HS-5 (cell line): ENCODE data around the gene CDK19.
"Not testable (repeated sequence)": the region's sequence is repeated elsewhere in the genome, so short reads cannot be mapped to it uniquely, and the experiment has no call there.

Experiments
- DNase-seq: peaks from one replicate; pipeline ENCODE4 v3.0.0-alpha.2; 2012; ENCODE audit warnings: low read depth

The CDK19 gene

DNA sequence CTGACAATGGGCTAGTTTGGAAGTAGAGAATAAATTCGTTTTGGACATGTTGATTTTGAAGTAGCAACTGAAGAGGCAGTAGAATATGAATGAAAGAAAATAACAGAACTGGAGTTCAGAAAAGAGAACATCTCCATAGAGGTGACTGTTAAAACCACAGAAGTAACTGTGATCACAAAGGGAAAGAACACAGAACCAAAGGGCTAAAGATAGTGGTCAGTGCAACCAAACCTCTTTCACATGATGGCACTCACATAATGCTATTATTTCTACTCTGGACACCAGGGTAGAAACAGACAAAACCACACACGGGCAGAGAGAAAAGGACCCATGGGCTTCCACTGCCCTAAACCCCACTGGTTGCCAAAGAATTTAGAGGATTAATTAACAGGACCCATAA lies 58.5 kb downstream of the CDK19 start:
- DNase-seq, result no peak

DNA sequence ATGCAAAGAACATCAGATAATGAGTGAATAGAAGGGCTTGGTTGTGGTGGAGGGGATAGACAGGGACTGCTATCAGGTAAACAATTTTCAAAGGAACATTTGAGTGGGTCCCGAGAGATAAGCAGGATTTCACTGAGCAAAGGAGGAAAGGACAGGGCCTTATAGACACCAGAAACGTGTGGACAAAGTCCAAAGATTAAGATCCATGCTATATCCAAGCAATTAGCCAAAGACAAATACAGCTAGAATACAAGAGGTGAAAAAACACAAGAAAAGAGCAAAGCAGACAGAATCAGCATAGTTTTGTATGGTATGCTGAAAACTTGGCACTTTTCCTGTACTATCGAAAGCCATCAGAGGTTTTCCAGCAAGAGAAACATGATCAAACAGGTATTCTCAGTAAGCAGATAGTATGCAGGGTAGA lies 59.8 kb downstream of the CDK19 start:
- no peak for DNase-seq

DNA sequence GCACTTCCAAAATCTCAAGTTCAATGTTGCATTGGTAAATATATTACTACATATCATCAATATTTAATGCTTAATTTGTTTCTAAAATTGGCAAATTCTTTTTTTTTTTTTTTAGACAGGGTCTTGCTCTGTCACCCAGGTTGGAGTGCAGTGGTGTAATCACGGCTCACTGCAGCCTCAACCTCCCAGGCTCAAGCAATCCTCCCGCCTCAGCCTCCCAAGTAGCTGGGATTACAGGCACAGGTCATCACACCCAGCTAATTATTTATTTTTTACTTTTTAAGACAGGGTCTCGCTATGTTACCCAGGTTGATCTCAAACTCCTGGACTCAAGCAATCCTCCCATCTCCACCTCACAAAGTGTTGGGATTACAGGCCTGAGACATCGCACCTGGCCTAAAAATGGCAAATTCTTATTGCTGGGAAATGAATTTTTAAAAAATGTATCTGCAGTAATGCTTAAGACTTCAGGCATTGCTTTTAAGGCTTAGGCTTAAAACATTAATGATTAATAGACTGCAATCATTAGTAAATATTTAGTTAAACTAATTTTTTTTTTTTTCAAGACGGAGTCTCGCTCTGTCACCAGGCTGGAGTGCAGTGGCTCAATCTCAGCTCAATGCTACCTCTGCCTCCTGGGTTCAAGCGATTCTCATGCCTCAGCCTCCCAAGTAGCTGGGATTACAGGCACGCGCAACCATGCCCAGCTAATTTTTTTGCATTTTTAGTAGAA lies 61.2 kb downstream of the CDK19 start:
- DNase-seq, result not testable (repeated sequence)

DNA sequence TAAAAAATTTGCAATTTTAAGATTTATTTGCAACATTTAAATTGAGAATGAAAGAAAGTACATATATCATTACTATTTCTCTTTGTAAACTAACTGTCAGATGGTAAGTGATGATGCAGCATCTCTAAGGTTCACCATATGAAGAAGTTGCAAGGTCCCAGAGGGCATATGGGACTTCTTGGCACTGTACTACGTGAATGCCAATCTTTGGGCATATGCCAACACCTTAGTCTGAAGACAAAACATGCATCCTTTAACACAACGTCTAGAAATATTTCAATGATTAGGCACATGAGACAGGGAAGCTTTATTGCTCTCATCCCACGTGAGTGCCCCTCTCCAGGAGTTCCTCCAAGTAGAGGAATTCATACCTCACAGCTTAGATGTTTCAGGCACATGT lies 66.8 kb downstream of the CDK19 start:
- DNase-seq, result no peak

DNA sequence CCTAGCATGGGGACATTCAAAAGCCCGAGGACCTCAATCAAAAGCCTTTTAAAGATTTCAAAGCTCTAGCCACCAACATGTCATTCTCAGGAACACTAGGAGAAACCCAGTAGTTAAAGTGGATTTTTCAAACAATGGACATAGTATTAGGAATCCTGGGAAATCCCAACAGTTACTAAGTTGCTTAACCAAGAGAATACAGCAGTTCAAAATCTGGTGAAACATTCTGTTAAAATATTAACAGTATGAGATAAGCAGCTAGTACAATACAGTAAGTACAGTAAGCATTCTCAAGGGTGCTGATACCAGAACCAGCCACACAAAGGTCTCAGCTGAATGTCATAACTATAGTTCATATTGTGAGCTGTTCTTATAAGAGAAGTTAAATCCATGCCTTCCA lies 68.6 kb downstream of the CDK19 start:
- DNase-seq, result no peak

DNA sequence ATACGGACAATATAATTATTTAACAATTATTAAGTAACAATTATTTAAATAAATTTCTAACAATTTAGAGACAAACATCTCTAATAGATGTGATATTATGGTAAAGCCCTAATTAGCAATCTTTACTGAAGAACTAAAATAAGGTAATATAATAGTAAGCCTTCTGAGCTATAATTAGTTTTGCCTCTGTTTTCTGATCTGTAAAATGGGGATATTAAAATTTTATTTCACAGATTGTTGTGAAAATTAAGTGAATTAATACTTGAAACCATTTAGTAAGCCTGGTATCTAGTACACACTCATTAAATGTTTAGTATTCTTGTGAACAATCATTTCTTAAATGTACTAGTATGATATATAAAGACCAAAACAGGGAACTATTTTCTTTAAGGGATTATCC lies 70.3 kb downstream of the CDK19 start:
- no peak for DNase-seq

DNA sequence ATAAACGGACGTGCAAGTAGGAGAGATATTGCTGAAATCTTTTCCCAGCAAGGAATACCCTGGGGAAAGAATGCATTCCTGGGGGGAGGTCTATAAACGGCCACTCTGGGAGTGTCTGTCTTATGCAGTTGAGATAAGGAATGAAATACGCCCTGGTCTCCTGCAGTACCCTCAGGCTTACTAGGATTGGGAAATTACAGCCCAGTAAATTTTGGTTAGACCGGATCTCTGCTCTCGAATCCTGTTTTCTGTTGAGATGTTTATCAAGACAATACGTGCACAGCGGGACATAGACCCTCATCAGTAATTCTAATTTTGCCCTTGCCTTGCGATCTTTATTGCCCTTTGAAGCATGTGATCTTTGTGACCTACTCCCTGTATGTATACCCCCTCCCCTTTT lies 72.7 kb downstream of the CDK19 start:
- DNase-seq, result not testable (repeated sequence)

DNA sequence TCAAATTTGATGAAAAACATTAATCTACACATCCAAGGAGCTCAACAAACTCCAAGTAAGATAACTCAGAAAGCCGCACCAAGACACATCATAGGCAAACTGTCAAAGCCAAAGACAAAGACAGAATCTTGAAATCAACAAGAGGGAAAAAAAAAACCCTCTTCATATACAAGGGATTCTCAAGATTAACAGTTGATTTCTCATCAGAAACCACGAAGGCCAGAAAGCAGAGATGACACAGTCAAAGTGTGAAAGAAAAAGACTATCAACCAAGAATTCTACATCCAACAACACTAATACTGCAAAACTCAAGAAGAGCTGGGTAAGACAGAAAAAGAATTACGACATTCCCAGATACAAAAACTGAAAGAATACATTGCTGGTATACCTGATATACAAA lies 73.8 kb downstream of the CDK19 start:
- no peak for DNase-seq

DNA sequence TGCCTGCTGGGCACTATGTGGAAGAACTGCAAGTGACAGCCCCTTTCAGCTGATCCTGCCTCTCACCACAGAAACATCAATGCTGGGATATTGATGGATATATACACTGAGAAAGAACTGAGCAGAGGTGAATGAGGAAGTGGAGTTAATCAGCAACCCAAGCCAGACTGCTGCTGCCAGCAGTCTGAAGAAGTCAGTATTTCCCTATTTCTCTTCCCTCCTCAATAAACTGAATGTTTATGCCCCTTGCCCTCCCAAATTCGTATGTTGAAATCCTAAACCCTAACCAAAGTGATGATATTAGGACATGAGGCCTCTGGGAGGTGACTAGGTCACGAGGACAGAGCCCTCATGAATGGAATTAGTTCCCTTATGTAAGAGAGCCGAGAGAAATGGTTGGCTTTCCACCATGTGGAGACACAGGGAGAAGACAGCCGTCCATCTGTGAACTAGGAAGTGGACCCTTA lies 76.3 kb downstream of the CDK19 start:
- no peak for DNase-seq

DNA sequence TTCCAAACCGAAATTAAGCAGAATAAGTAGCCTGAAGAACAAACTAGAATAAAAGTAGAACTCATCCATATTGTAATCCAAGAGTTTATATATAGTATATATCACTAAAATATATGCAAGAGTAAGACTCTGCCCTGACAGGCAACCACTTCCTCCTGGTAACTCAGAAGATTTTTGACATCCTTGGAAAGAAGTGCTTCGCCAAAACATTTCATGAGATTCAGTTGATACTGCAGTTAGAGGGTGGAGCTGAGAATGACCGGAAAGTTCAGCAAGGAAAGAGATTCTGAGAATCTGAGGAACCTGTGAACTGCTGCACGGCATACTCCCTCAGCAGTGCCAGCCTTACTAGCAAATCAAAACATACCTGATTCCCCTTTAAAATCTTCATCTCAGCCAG lies 79.6 kb downstream of the CDK19 start:
- DNase-seq, result no peak

DNA sequence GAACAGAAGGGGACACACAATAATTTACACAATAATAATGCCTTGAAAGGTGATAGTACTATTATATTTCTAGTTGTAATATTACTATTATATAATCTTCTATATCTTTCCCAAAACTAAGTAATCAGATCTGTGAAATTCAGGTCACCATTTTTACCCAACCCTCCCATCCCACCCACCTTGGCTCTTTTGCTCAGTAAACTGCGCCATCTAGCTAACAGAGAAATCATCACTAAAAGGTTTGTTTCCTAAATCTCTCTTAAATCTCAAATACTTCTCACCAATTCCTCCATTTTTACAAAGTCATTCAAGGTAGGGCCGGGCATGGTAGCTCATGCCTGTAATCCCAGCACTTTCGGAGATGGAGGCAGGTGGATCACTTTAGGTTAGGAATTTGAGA lies 83.4 kb downstream of the CDK19 start:
- no peak for DNase-seq

DNA sequence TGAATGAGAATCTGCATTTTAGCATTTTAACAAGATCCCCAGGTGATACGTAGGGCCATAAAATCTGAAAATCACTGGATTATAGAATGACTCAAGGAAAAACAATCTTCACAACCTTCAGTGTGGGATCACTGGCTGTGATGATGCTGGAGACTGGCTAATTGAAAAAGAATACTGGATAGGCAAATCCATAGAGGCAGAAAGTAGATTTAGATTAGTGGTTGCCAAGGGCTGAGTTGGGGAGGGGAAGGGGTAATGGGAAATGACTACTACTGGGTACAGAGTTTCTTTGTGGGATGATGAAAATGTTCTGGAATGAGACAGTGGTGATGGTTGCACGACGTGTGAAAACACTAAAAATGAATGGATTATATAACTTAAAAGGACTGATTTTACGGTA lies 84.1 kb downstream of the CDK19 start:
- DNase-seq, result no peak

DNA sequence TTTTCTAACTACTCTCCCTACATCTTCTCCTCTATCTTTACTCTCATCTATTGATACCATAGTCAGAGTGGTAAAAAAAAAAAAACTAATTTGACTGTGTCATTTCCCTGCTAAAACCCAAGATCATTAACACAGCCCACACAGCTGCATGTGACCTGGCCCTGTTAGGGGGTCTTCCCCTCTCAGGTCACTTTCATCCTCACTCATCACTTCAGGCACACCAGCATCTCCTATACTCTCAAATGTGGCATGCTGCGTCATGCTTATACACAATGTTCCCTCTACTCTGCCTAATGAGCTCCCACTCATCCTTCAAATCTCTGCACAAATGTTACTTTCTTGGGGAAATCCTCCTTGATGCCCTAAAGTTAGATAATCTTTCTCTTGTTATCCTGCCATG lies 86.8 kb downstream of the CDK19 start:
- no peak for DNase-seq

DNA sequence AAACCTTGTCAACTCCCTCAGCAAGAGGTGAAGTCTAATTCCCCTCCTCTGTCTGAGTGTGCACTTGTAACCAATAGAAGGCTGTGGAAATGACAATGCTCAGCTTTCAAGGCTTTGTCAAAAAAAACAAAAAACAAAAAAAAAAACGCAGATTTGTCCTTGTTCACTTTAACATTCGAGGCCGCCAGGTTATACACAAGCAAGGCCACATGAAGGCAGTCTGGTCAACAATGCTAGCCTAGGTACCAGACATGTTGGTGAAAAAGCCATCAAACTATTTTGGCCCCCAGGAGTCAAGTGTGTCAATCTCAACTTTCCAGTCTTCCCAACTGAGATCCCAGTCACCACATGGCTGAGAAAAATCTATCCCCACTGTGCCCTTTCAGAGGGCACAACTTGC lies 92.3 kb downstream of the CDK19 start:
- no peak for DNase-seq

DNA sequence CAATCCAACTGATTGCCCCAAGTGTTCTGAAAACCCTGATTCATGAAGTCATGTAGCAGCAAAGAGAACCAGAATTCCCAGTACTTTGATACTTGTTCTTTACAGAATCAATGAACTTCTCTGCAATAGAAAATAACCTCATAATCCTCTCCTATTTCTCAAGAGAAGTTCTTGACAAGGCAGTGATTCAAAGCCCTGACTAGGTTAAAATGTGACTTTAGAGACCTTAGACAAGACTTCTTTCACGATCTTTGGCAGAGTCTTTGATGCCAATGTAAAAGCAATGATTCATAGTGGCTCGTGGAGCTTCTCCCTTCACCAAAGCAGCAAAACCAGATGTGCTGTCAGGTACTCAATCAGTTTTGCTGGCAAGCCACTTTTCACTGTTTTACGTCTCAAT lies 95.2 kb downstream of the CDK19 start:
- no peak for DNase-seq

DNA sequence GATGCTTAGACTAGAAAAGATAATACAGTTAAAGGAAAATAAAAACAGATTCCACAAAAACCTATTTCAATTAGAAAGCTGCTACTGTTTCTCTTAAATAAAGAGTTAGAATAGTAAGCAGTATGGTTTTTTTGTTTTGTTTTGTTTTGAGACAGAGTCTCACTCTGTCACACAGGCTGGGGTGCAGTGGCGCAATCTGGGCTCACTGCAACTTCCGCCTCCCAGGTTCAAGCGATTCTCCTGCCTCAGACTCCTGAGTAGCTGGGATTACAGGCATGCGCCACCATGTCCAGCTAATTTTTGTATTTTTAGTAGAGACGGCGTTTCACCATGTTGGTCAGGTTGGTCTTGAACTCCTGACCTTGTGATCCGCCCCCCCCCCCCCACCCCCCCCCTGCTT lies 95.7 kb downstream of the CDK19 start:
- DNase-seq, result not testable (repeated sequence)

DNA sequence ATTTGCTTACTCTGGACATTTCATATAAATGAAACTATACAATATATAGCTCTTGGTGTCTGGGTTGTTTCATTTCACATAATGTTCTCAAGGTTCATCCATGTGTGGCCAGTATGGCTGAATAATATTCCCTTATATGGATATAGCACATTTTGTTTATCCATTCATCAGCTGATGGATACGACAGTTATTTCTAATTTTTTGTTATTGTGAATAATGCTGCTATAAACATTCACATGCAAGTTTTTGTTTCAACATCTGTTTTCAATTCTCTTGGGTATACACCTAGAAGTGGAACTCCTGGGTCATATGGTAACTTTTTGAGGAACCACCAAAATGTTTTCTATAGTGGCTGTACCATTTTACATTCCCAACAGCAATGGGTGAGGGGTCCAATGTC lies 101.1 kb downstream of the CDK19 start:
- DNase-seq, result no peak

DNA sequence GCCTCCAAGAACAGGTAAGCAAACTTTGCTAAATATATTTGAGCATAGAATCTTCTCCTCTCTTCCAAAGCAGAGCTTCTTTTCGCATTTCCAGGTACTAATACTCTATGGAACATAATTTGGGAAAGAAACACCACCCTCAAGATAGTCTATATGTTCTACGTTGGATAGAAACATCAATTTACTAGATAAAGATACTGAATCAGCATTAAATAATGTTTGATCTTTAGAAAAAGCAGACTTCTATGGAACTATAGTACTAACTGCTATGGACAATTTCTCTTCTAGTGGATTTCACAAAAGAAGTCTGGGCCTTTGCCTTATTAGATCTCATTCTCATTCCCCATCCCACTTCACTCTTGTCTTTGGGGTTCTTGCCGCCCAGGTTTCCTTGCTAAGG lies 103.0 kb downstream of the CDK19 start:
- DNase-seq, result no peak

DNA sequence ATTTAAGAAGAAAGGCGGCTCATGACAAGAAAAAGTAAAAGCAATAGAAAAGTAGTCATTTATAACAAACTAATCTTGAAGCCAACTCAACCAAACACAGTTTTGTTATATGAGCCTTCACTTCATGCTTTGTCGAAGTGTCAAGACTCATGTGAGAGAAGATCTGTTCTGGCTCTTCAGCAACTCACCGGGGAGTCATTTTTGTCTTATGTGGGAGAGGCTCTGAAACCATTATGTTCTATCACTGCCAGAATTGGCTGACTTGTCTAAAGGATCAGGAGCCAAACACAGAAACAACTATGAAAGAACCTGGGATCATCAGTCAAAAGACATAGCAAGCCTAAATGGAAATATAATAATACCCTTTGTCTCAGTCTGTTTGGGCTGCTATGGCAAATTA lies 105.2 kb downstream of the CDK19 start:
- no peak for DNase-seq

DNA sequence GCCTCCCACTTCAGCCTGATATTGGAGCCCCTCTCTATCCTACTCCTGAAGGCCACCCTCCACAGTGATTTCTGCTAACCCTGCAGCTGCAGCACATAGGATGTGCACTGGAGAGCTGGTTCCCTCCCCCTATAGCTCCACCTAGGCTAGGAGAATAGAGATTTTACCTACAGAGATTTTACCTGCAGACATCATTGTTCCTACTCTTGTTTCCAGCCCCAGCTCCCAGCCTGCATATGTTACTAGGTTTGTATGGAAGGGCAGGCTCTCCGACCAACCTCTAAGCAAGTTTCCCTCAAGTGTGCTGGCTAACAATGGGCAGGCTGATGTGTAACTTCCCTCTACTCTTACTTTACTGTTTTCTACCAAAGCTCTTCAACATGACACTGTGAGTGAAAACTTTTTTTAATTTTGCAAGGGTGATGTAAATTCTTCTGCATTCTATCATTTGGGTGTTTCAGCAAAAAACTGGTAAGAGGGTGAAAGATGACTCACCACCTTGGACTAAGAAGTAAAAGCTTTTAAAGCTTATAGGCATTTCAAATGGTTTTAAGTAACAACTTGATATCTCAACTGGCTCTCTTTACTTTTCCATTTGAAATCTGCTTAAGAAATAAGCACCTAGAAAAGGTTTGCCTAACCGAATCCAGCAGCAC lies 106.8 kb downstream of the CDK19 start:
- DNase-seq, result peak; percentile 5

DNA sequence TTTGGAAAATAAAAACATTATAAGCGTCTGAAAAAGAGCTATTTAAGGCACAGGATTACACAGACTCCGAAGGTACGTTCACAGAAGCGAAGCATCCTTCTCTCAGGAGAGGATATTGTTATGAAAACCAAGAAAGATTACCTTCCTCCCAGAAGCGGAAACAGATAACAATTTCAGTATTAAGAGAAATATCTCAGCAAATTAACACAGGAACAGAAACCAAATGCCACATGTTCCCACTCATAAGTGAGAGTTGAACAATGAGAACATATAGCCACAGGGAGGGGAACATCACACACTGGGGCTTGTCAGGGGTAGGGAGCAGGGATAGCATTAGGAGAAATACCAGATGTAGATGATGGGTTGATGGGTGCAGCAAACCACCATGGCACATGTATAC lies 109.7 kb downstream of the CDK19 start:
- no peak for DNase-seq

DNA sequence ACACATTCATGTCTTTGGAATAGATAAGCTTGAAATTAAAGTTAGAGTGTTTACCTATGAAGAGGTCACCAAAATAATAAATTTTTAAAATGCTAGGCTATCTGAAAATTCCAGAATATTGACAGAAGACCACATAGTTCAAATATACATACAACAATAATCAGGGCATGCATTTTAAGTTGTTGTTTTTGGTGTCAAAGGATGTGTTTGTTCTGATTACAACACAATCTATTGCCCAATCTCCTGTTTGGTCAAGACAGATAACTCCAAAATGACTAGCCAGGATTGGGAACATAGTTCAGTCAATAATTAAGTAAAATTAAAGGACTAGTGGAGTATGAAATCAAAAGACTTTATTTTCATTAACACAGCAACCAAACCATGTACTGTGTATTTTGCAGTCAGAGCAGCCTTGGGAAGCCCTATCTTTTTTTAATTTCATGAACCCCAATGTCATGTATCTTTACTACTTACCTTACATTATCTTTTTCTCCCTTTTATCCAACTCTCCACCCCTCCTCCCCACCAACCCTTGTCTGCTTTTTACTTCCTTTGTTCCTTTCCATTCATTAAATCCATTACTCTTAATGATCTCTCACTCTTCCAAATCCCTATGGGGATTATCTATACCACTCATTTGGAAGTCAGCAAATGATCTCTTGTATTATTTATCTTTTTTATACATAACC lies 111.2 kb downstream of the CDK19 start:
- DNase-seq, result no peak
